ENCODE measurements around the gene ZRANB1.

DNA sequence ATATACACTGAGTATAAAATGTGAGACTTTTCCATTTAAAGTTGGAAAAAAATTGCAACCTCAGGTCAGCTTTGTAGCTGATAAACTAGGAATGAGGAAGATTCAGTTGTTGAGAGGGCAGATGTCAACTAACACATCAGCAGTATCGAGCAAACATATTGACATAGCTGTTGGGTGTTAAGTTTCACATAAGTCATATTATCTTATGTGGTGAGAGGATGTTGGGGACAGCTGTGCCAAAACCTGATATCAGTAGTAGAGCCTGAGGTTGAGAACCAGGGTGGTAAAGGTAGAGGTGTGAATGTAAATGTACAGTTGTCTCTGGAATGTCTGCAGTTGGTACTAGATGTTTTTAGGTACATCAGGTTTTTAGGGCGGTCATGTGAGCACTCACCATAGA lies 5.0 kb downstream of the ZRANB1 start:
- TF ChIP-seq CTCF (IDR thresholded peaks at IDR 0.05), result no peak
- TF ChIP-seq POLR2A (IDR thresholded peaks at IDR 0.05), result no peak

All from prostate gland (tissue), 2 donors.